ENCODE measurements around the gene KLF3. TPM values are rescaled to one million over a fixed set of nuclear protein-coding genes. Genes with fewer than 3 reads are reported as not detected.
"Not testable (repeated sequence)": the region's sequence is repeated elsewhere in the genome, so short reads cannot be mapped to it uniquely, and the experiment has no call there.

The KLF3 gene
- total RNA-seq, result 80.8 TPM

GRCh38 chr4:38663801-38664705 lies at the start of gene KLF3:
Gene KLF3, plus strand, starts transcription at chr4:38664199. Its CDS starts 16,427 bp downstream, at chr4:38680626.
- intact Hi-C loops (cut with DNase I), result loop anchor here (5.0 kb wide), 1 partner anchor 347 kb away; no protein-coding TSS in a partner anchor
- peak; percentile 85 for ATAC-seq
- DNase-seq (ENCODE audit: low spot score), result peak; percentile 96

- intact Hi-C loops (cut with DNase I), result no loop called here
- DNase-seq (ENCODE audit: low spot score) (no peak), ATAC-seq (no peak)
Observed at GRCh38 chr4:38614231-38614630, 49.8 kb upstream of the KLF3 start.

- ATAC-seq (peak; percentile 49), DNase-seq (ENCODE audit: low spot score) (no peak)
- intact Hi-C loops (cut with DNase I), result no loop called here
Observed at GRCh38 chr4:38615847-38616246, 48.2 kb upstream of the KLF3 start.

- ATAC-seq, result no peak
- intact Hi-C loops (cut with DNase I), result no loop called here
- DNase-seq (ENCODE audit: low spot score), result no peak
Observed at GRCh38 chr4:38618505-38618904, 45.5 kb upstream of the KLF3 start.

- intact Hi-C loops (cut with DNase I), result no loop called here
- DNase-seq (ENCODE audit: low spot score) (no peak), ATAC-seq (no peak)
Observed at GRCh38 chr4:38619316-38619715, 44.7 kb upstream of the KLF3 start.

- DNase-seq (ENCODE audit: low spot score), result no peak
- intact Hi-C loops (cut with DNase I), result no loop called here
- ATAC-seq, result no peak
Observed at GRCh38 chr4:38620065-38620464, 43.9 kb upstream of the KLF3 start.

GRCh38 chr4:38620527-38621027 lies 43.4 kb upstream of the KLF3 start:
- ATAC-seq, result no peak
- intact Hi-C loops (cut with DNase I), result no loop called here
- no peak for DNase-seq (ENCODE audit: low spot score)

GRCh38 chr4:38621028-38621684 lies 42.8 kb upstream of the KLF3 start:
- ATAC-seq (peak; percentile 95), DNase-seq (ENCODE audit: low spot score) (no peak)
- intact Hi-C loops (cut with DNase I), result no loop called here

- ATAC-seq, result no peak
- intact Hi-C loops (cut with DNase I), result no loop called here
- DNase-seq (ENCODE audit: low spot score), result no peak
Observed at GRCh38 chr4:38621831-38622230, 42.2 kb upstream of the KLF3 start.

- ATAC-seq; DNase-seq (ENCODE audit: low spot score); intact Hi-C loops (cut with DNase I): not testable (repeated sequence)
Observed at GRCh38 chr4:38622340-38622739, 41.7 kb upstream of the KLF3 start.

GRCh38 chr4:38623260-38623659 lies 40.7 kb upstream of the KLF3 start:
- intact Hi-C loops (cut with DNase I), result no loop called here
- ATAC-seq (no peak), DNase-seq (ENCODE audit: low spot score) (no peak)

GRCh38 chr4:38624311-38624710 lies 39.7 kb upstream of the KLF3 start:
- no peak for DNase-seq (ENCODE audit: low spot score)
- intact Hi-C loops (cut with DNase I), result no loop called here
- no peak for ATAC-seq

- intact Hi-C loops (cut with DNase I), result no loop called here
Observed at GRCh38 chr4:38625508-38625907, 38.5 kb upstream of the KLF3 start.

GRCh38 chr4:38626901-38627444 lies 37.0 kb upstream of the KLF3 start:
- intact Hi-C loops (cut with DNase I); ATAC-seq: not testable (repeated sequence)

More at GRCh38 chr4:38625508-38625907, 38.5 kb upstream of the KLF3 start:
- ATAC-seq (no peak), DNase-seq (ENCODE audit: low spot score) (no peak)

GRCh38 chr4:38630519-38630918 lies 33.5 kb upstream of the KLF3 start:
- intact Hi-C loops (cut with DNase I), result no loop called here
- DNase-seq (ENCODE audit: low spot score), result no peak
- no peak for ATAC-seq

More at GRCh38 chr4:38626901-38627444, 37.0 kb upstream of the KLF3 start:
- not testable (repeated sequence) for DNase-seq (ENCODE audit: low spot score)

GRCh38 chr4:38634047-38634759 lies 29.8 kb upstream of the KLF3 start:
- DNase-seq (ENCODE audit: low spot score) (no peak), ATAC-seq (peak; percentile 89)
- intact Hi-C loops (cut with DNase I), result no loop called here

- DNase-seq (ENCODE audit: low spot score) (no peak), ATAC-seq (no peak)
- intact Hi-C loops (cut with DNase I), result no loop called here
Observed at GRCh38 chr4:38639242-38639641, 24.8 kb upstream of the KLF3 start.

- ATAC-seq (no peak), DNase-seq (ENCODE audit: low spot score) (no peak)
- intact Hi-C loops (cut with DNase I), result no loop called here
Observed at GRCh38 chr4:38641811-38642210, 22.2 kb upstream of the KLF3 start.

GRCh38 chr4:38644201-38644600 lies 19.8 kb upstream of the KLF3 start:
- intact Hi-C loops (cut with DNase I), result no loop called here
- DNase-seq (ENCODE audit: low spot score), result no peak
- ATAC-seq, result no peak
